GM23338 (cell line): ENCODE data around the gene MGAT3. TPM values are rescaled to one million over a fixed set of nuclear protein-coding genes. Genes with fewer than 3 reads are reported as not detected.
A peak's percentile ranks its signal among the peaks of the same experiment; 100 is the strongest.

Experiments used
- ATAC-seq: fragments of 200-7000 bp; cut with Tn5 transposase; 3 replicates; pipeline ENCODE4 v1.9.1; 2020
- DNase-seq: peaks from one replicate; pipeline ENCODE4 v3.0.0-alpha.2; 2015; ENCODE audit warnings: low spot score
- H2AFZ ChIP-seq: fragments of 200-600 bp; sonication (generic); 2 replicates; pipeline ENCODE4 v1.8.0; 2016; ENCODE audit warnings: antibody characterized with exemption, mild to moderate bottlenecking, moderate library complexity
- H3F3A ChIP-seq: fragments of 200-600 bp; sonication (generic); replicated peaks from 2 replicates; pipeline ENCODE4 v1.8.0; 2017; ENCODE audit warnings: antibody characterized with exemption, mixed run types, low read depth
- H3K27ac ChIP-seq: fragments of 200-600 bp; sonication (generic); 2 replicates; pipeline ENCODE4 v1.6.1; 2016; ENCODE audit warnings: low read depth
- H3K27me3 ChIP-seq: fragments of 200-600 bp; sonication (generic); 2 replicates; pipeline ENCODE4 v1.8.0; 2016; ENCODE audit warnings: mild to moderate bottlenecking, mixed run types, moderate library complexity; ENCODE audit not compliant: insufficient read depth
- H3K36me3 ChIP-seq: fragments of 200-600 bp; sonication (generic); 2 replicates; pipeline ENCODE4 v1.8.0; 2016; ENCODE audit warnings: mild to moderate bottlenecking; ENCODE audit not compliant: insufficient read depth
- H3K4me1 ChIP-seq: fragments of 200-600 bp; sonication (generic); 2 replicates; pipeline ENCODE4 v1.8.0; 2016; ENCODE audit warnings: mild to moderate bottlenecking, moderate library complexity; ENCODE audit not compliant: insufficient read depth
- H3K4me2 ChIP-seq: fragments of 200-600 bp; sonication (generic); 2 replicates; pipeline ENCODE4 v1.7.1; 2017; ENCODE audit warnings: mixed run types
- H3K4me3 ChIP-seq: fragments of 200-600 bp; sonication (generic); 2 replicates; pipeline ENCODE4 v1.6.1; 2016; ENCODE audit warnings: mixed run types
- H3K79me2 ChIP-seq: fragments of 200-600 bp; sonication (generic); replicated peaks from 2 replicates; pipeline ENCODE4 v1.8.0; 2017; ENCODE audit warnings: mild to moderate bottlenecking; ENCODE audit not compliant: insufficient read depth
- H3K9me2 ChIP-seq: fragments of 200-600 bp; sonication (generic); 2 replicates; pipeline ENCODE4 v1.8.0; 2017; ENCODE audit not compliant: insufficient read depth
- H4K20me1 ChIP-seq: fragments of 200-600 bp; sonication (generic); replicated peaks from 2 replicates; pipeline ENCODE4 v1.8.0; 2017; ENCODE audit warnings: mild to moderate bottlenecking; ENCODE audit not compliant: insufficient read depth
- H3K27ac Mint-ChIP-seq: 2 replicates; pipeline ENCODE4 v1.8.0; 2020; ENCODE audit warnings: inconsistent platforms, mild to moderate bottlenecking, moderate library complexity, mixed read lengths
- H3K27me3 Mint-ChIP-seq: 3 replicates; pipeline ENCODE4 v1.8.0; 2022; ENCODE audit warnings: low read depth, mild to moderate bottlenecking, moderate library complexity, mixed read lengths, inconsistent platforms; ENCODE audit not compliant: insufficient read depth, poor library complexity
- H3K36me3 Mint-ChIP-seq: 3 replicates; pipeline ENCODE4 v1.8.0; 2021; ENCODE audit warnings: low read depth, mild to moderate bottlenecking, inconsistent platforms, moderate library complexity, mixed read lengths
- H3K4me1 Mint-ChIP-seq: 3 replicates; pipeline ENCODE4 v1.8.0; 2020; ENCODE audit warnings: mild to moderate bottlenecking, inconsistent platforms, mixed read lengths
- H3K4me3 Mint-ChIP-seq: 3 replicates; pipeline ENCODE4 v1.8.0; 2021; ENCODE audit warnings: moderate library complexity, mild to moderate bottlenecking, inconsistent platforms, mixed read lengths
- H3K9me3 Mint-ChIP-seq: 3 replicates; pipeline ENCODE4 v1.8.0; 2020; ENCODE audit warnings: moderate library complexity, mild to moderate bottlenecking, inconsistent platforms, mixed read lengths
- CREB1 ChIP-seq: fragments of 250-450 bp; sonication (Bioruptor Pico); IDR thresholded peaks from 2 replicates; pipeline ENCODE4 v1.5.0; 2020; ENCODE audit warnings: low read depth, mild to moderate bottlenecking, moderate library complexity
- CTCF ChIP-seq, 2 experiments: fragments of 200-600 bp in 1 of 2; sonication (generic) in 1 of 2; conservative IDR thresholded peaks; 2 replicates each; pipeline versions ENCODE4 v1.5.1 to v1.6.1; 2016 to 2017; ENCODE audit warnings: antibody characterized with exemption in 2 of 2, low read depth in 2 of 2, mild to moderate bottlenecking in 2 of 2, moderate library complexity in 1 of 2
- ETS1 ChIP-seq: IDR thresholded peaks from 2 replicates; pipeline ENCODE4 v1.6.1; 2016; ENCODE audit warnings: antibody characterized with exemption
- JUNB ChIP-seq: IDR thresholded peaks from one replicate; pipeline ENCODE4 v1.6.1; 2016; ENCODE audit warnings: antibody characterized with exemption; ENCODE audit not compliant: unreplicated experiment
- NANOG ChIP-seq: IDR thresholded peaks from 2 replicates; pipeline ENCODE4 v1.6.1; 2016; ENCODE audit warnings: antibody characterized with exemption, borderline replicate concordance
- POLR2AphosphoS5 ChIP-seq: IDR thresholded peaks from 2 replicates; pipeline ENCODE4 v1.6.1; 2016; ENCODE audit warnings: antibody characterized with exemption, low read depth
- ZNF114 ChIP-seq: fragments of 250-450 bp; sonication (Bioruptor Pico); IDR thresholded peaks from 2 replicates; pipeline ENCODE4 v1.5.0; 2020; ENCODE audit warnings: mild to moderate bottlenecking, moderate library complexity
- polyA plus RNA-seq: library from polyadenylated mRNA; unstranded; fragments of >200 nt; fragmentation: Nextera tagmentation; extraction: Ambion mirVana; gene quantifications from 2 replicates; pipeline ENCODE4 v1.2.1, GENCODE V29; 2016
- total RNA-seq: library from RNA; depleted of rRNA; stranded (reverse); fragments of >200 nt; shearing (Covaris generic); gene quantifications from 2 replicates; pipeline ENCODE4 v1.2.3, GENCODE V29; 2014

The MGAT3 gene
- total and polyA plus RNA-seq, 2 experiments from 2014 or later: 1.7 to 10.2 TPM

GRCh38 chr22:39502109-39502788 is 45.4 kb downstream of the MGAT3 start, which contains the start of gene MIEF1:
TSS of gene MIEF1 (plus strand) at chr22:39502290. CDS start at chr22:39511295, 9,005 bp downstream.
- H3K4me1 ChIP-seq: peaks cover 13% of the 10 kb centered on the region
- H3K27ac ChIP-seq: no peak within 1 kb of the TSS

GRCh38 chr22:39502789-39503409 is 46.1 kb downstream of the MGAT3 start:
- H2AFZ ChIP-seq: peak overlapping the region; percentile 76
- no peak for TF ChIP-seq ZNF114 (CRISPR knock-in tag)
- no peak for TF ChIP-seq POLR2AphosphoS5
- no peak for TF ChIP-seq NANOG
- TF ChIP-seq JUNB: no peak

More at GRCh38 chr22:39502109-39502788, 45.4 kb downstream of the MGAT3 start, which contains the start of gene MIEF1:
- H3K4me3 ChIP-seq: peak within 1 kb of the TSS; percentile 99
- TF ChIP-seq CTCF (conservative IDR thresholded peaks at IDR 0.05; ENCODE audit: low read depth in 2 of 2) (no peak), ETS1 (peak; percentile 83), CREB1 (CRISPR knock-in tag) (peak; percentile 40), POLR2AphosphoS5 (peak; percentile 91)
- H3K27ac Mint-ChIP-seq: peak within 1 kb of the TSS; percentile 61; the same call in 1 of the 2 replicates
- DNase-seq (peak; percentile 99), ATAC-seq (peak; percentile 98)
- peaks cover 19% of the 10 kb centered on the region for H3K36me3 ChIP-seq
- no peaks in the 10 kb centered on the region for H3K9me2 ChIP-seq
- H3K27me3 ChIP-seq: peaks cover 40% of the 10 kb centered on the region
- H3K27me3 Mint-ChIP-seq: peaks cover 62% of the 10 kb centered on the region
- peaks cover 34% of the 10 kb centered on the region for H3K36me3 Mint-ChIP-seq
- peak within 1 kb of the TSS; percentile 88 for H2AFZ ChIP-seq
- H3F3A ChIP-seq: peaks cover 13% of the 10 kb centered on the region; the same call in 1 of the 2 replicates
- peaks cover 11% of the 10 kb centered on the region for H3K4me1 Mint-ChIP-seq
- H3K4me2 ChIP-seq: peak within 1 kb of the TSS; percentile 98
- peaks cover 25% of the 10 kb centered on the region for H3K79me2 ChIP-seq
- no peaks in the 10 kb centered on the region; the same call in 1 of the 3 replicates for H3K9me3 Mint-ChIP-seq
- peak within 1 kb of the TSS; percentile 88 for H3K4me3 Mint-ChIP-seq
- peaks cover 38% of the 10 kb centered on the region for H4K20me1 ChIP-seq

More at GRCh38 chr22:39502789-39503409, 46.1 kb downstream of the MGAT3 start:
- H3K27ac ChIP-seq: no peak overlapping the region
- H3K9me3 Mint-ChIP-seq: no peaks in the 10 kb centered on the region; the same call in 1 of the 3 replicates
- peaks cover 19% of the 10 kb centered on the region for H3K36me3 ChIP-seq
- peaks cover 26% of the 10 kb centered on the region for H3K79me2 ChIP-seq
- H3K4me2 ChIP-seq: peak overlapping the region; percentile 98
- H3F3A ChIP-seq: peaks cover 15% of the 10 kb centered on the region; the same call in 1 of the 2 replicates
- H4K20me1 ChIP-seq: peaks cover 40% of the 10 kb centered on the region
- no peaks in the 10 kb centered on the region for H3K9me2 ChIP-seq
- H3K27me3 ChIP-seq: peaks cover 42% of the 10 kb centered on the region
- H3K4me3 Mint-ChIP-seq: peak overlapping the region; percentile 88
- no peak for ATAC-seq
- no peak overlapping the region for H3K27ac Mint-ChIP-seq
- peak overlapping the region; percentile 99 for H3K4me3 ChIP-seq
- no peak for DNase-seq
- H3K27me3 Mint-ChIP-seq: peaks cover 61% of the 10 kb centered on the region
- peaks cover 11% of the 10 kb centered on the region for H3K4me1 Mint-ChIP-seq
- peaks cover 13% of the 10 kb centered on the region for H3K4me1 ChIP-seq
- peaks cover 38% of the 10 kb centered on the region for H3K36me3 Mint-ChIP-seq
